HS-27A (cell line): ENCODE results near the gene BTN3A1.

Source experiments
- DNase-seq: peaks from one replicate; pipeline ENCODE4 v3.0.0-alpha.2; 2012; ENCODE audit warnings: low read depth, missing footprints

Gene BTN3A1

GRCh38 chr6:26379740-26380139, 22.3 kb upstream of the BTN3A1 start:
- no peak for DNase-seq

DNA sequence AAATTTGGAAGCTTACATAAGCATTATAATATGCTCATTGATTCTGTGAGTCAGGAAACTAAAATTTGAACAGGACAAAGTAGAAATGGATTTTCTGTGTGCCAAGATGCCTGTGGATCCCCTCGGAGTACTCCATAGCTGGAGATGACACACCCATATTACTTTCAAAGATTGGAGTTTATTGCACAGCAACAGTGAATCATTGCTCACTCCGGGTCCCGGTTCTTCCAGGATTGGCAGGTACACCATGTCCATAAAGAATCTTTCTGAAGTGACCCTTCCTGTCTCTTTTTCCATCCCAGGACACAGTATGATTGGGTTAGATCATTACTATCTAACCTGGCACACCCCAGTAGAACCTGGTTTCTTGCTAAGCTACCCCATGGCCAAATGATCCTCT, 21.8 kb upstream of the BTN3A1 start:
- DNase-seq, result no peak

- no peak for DNase-seq
These were observed 20.0 kb upstream of the BTN3A1 start for GRCh38 chr6:26382121-26382520.

DNA sequence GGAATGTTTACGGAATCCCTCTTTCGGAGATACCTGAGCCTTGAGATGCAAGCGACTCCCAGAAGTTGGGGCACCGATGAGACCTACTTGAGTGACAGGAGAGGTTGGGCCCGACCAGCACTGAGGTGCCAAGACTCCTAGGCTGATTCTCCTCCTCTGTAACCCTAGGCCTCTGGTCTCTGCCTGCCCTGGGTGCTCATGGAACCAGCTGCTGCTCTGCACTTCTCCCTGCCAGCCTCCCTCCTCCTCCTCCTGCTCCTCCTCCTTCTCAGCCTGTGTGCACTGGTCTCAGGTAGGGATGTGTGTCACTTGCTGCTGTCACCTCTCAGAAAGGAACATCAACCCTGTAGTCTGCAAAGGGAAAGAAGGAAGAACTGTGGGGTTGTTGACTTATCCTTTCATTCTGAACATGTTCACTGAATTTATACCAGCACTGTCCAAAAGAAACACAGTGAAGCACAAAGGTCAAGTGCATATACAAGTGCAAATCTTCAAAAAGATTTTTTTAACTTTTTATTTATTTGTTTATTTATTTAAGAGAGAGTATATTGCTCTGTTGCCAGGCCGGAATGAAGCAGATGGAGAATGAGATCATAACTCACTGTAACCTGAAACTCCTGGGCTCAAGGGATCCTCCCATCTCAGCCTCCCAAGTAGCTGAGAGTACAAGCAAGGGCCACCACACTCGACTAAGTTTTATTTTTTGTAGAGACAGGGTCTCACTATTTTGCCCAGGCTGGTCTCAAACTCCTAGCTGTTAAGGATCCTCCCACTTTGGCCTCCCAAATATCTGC, 18.3 kb upstream of the BTN3A1 start:
- DNase-seq, result no peak

DNA sequence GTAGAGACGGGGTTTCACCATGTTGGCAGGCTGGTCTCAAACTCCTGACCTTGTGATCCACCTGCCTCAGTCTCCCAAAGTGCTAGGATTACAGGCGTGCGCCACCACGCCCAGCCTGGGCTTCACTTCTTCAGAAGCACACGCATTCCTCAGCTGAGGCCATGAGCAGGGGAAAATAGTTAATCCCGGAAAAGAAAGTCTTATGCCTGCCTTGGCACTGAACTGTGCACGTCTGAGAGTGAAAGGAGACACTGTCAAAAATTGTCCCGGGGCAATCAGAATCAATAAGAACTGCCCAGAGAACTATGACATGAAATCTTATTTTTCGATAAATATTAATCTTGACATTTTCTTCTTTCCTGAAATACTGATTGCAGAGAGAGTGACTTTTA, 16.3 kb upstream of the BTN3A1 start:
- DNase-seq, result no peak

DNA sequence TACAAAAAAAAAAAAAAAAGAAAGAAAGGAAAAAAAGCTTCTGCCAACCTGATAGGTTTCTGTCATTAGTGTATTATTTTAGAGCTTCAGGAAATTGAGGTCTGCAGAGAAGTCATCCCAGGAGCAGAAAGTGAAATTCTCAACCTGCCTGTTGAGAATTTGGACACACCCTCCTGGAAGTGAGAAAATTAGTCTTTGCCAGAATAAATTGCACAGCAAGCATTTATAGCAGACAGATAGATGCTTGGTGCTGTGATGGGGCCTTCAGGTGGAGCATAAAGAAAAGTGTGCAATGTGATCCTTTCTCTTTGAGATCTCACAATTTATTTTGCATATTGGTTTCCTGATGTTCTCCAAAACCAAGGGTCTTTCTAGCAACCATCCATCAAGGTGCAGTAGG, 14.5 kb upstream of the BTN3A1 start:
- no peak for DNase-seq

GRCh38 chr6:26388014-26388413, 14.1 kb upstream of the BTN3A1 start:
- no peak for DNase-seq

DNA sequence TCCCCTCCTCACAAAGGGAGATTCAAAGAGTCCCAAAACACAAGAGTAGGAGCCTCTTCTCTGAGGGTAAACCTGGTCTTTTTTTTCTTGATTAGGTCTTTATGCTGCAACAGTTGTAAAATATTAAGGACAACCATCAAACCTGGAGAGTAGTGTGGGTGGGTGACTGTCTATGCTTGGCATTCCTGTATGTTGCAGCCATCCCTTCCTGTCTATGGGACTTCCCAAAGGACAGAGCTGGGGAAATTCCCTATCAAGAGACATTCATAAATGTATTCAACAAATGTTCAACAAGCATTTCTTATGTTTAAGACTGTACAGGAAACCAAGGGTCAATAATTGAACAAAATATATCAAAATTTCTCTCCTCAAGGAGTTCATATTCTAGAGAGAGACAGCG, 13.6 kb upstream of the BTN3A1 start:
- no peak for DNase-seq

GRCh38 chr6:26389349-26389894, 12.7 kb upstream of the BTN3A1 start:
- no peak for DNase-seq

- no peak for DNase-seq
These were observed 11.5 kb upstream of the BTN3A1 start for GRCh38 chr6:26390531-26390930.

GRCh38 chr6:26392932-26393636, 9.0 kb upstream of the BTN3A1 start:
- DNase-seq, result no peak

DNA sequence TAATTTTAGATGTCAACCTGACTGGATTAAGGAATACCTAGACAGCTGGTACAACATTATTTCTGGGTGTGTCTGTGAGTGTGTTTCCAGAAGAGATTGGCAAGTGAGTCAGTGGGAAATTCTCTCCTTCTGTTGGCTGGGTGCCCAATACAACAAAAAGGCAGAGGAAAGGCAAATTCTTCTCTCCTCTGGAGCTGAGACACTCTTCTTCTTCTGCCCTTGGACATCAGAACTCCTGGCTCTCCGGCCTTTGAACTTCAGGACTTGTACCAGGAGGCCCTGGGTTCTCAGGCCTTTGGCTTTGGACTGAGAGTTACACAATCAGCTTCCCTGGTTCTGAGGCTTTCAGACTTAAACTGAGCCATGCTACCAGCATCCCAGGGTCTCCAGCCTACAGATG, 7.8 kb upstream of the BTN3A1 start:
- peak; percentile 87 for DNase-seq

GRCh38 chr6:26398555-26398954, 3.5 kb upstream of the BTN3A1 start:
- no peak for DNase-seq

- no peak for DNase-seq
These were observed 1.4 kb upstream of the BTN3A1 start for GRCh38 chr6:26400626-26401025.

DNA sequence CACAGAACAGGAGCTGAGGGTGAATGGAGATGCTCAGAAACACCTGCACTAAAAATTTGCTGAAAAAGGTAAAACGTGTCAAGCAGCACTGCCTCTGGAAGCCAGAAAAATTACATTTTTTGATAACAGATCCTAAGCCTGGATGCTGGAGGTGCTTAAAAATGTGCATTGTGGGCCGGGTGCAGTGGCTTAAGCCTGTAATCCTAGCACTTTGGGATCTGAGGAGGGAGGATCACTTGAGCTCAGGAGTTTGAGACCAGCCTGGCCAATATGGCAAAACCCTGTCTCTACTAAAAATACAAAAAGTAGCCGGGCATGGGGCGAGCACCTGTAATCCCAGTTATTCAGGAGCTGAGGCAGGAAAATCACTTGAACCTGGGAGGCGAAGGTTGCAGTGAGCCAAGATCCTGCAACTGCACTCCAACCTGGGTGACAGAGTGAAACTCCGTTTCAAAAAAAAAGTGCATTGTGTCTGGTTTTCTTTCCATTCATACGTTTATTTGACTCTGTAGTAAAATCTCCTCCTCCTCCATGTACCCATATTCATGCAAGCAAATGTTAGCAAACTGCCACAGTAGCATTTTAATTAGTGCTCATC, 587 bp upstream of the BTN3A1 start:
- DNase-seq, result no peak

DNA sequence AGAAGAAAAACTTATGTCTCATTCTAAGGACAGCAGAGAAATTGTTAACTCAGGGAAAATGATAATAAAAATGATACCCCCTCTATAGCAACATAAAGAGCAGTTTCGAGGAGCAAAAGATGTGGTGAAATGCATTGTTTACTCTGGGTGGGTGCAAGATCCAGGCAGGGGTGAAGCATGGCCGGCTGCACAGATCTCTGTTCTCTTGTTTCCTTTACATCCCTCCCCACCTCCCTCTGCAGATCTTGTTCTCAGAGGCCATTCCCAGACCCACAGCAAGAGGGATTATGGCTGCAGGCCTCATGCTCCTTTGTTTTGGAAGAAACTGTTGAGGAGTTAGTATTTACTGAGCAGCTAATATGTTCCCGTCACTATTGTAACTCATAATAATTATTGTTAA, 1.8 kb downstream of the BTN3A1 start:
- DNase-seq, result no peak

DNA sequence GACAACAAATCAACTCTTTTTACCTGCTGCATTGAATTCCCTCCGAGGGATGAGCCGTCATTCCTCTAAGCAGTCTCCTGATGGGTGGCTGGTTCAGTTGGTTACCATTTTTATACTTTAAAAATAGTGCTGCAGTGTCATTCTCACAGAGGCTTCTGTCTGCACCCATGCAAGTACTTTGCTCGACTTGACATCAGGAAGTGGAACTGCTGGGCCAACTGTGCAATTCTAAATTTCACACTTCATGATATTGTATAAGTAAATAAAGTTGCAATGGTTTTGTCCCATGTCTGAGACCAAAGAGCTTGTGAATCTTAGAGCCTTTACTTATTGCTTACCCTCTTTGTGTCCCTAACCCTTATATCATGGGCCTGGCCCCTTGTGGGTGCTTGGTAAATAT, 2.5 kb downstream of the BTN3A1 start:
- no peak for DNase-seq

GRCh38 chr6:26408828-26409730, 7.0 kb downstream of the BTN3A1 start:
- DNase-seq, result no peak

- no peak for DNase-seq
These were observed 9.7 kb downstream of the BTN3A1 start for GRCh38 chr6:26411751-26412150.

- no peak for DNase-seq
These were observed 10.2 kb downstream of the BTN3A1 start for GRCh38 chr6:26412228-26412627.

- no peak for DNase-seq
These were observed 10.9 kb downstream of the BTN3A1 start for GRCh38 chr6:26412954-26413353.

- DNase-seq, result no peak
These were observed 12.2 kb downstream of the BTN3A1 start for GRCh38 chr6:26414281-26414680.
